ENCODE data around the gene CCDC142.

Gene CCDC142

GRCh38 chr2:74529357-74530238 lies 46.8 kb upstream of the CCDC142 start, which contains the start of the genes AUP1 and HTRA2:
AUP1 (minus strand) TSS chr2:74529706; CDS start chr2:74529629, 77 bp downstream.
HTRA2 (plus strand) TSS chr2:74529933; CDS start chr2:74530007, 74 bp downstream.
- no peaks in the 10 kb centered on the region for H3K27me3 ChIP-seq
- no peaks in the 10 kb centered on the region for H3K4me1 ChIP-seq
- no peak for TF ChIP-seq CTCF (IDR thresholded peaks at IDR 0.05; ENCODE audit: low read depth, low read length)
- H3K4me3 ChIP-seq (ENCODE audit: low read depth, low read length), result peak within 1 kb of the TSS; percentile 87
- DNase-seq, result peak; percentile 94
- no peaks in the 10 kb centered on the region for H3K9me3 ChIP-seq
- H3K36me3 ChIP-seq, result peaks cover 31% of the 10 kb centered on the region

- no peak for TF ChIP-seq CTCF (IDR thresholded peaks at IDR 0.05; ENCODE audit: low read depth, low read length)
- DNase-seq, result no peak
- no peaks in the 10 kb centered on the region for H3K4me1 ChIP-seq
- H3K9me3 ChIP-seq, result no peaks in the 10 kb centered on the region
- no peaks in the 10 kb centered on the region for H3K27me3 ChIP-seq
- H3K36me3 ChIP-seq, result peaks cover 31% of the 10 kb centered on the region
- peak overlapping the region; percentile 87 for H3K4me3 ChIP-seq (ENCODE audit: low read depth, low read length)
These were observed 46.0 kb upstream of the CCDC142 start for GRCh38 chr2:74528600-74529356.

- no peak for TF ChIP-seq CTCF (IDR thresholded peaks at IDR 0.05; ENCODE audit: low read depth, low read length)
- DNase-seq, result no peak
- Histone ChIP-seq H3K4me1 (no peaks in the 10 kb centered on the region), H3K27me3 (no peaks in the 10 kb centered on the region), H3K36me3 (peaks cover 30% of the 10 kb centered on the region), H3K9me3 (no peaks in the 10 kb centered on the region), H3K4me3 (ENCODE audit: low read depth, low read length) (no peak overlapping the region)
These were observed 44.9 kb upstream of the CCDC142 start for GRCh38 chr2:74527741-74528140.

GRCh38 chr2:74526649-74527230 lies 43.9 kb upstream of the CCDC142 start:
- no peaks in the 10 kb centered on the region for H3K4me1 ChIP-seq
- H3K9me3 ChIP-seq, result no peaks in the 10 kb centered on the region
- no peak for TF ChIP-seq CTCF (IDR thresholded peaks at IDR 0.05; ENCODE audit: low read depth, low read length)
- no peaks in the 10 kb centered on the region for H3K27me3 ChIP-seq
- H3K36me3 ChIP-seq, result peaks cover 26% of the 10 kb centered on the region
- no peak for DNase-seq
- H3K4me3 ChIP-seq (ENCODE audit: low read depth, low read length), result no peak overlapping the region

GRCh38 chr2:74525717-74526648 lies 43.2 kb upstream of the CCDC142 start, which contains the start of gene DQX1:
DQX1 (minus strand) TSS chr2:74526231; CDS start chr2:74525729, 502 bp downstream.
- Histone ChIP-seq H3K27me3 (no peaks in the 10 kb centered on the region), H3K9me3 (no peaks in the 10 kb centered on the region), H3K4me1 (no peaks in the 10 kb centered on the region), H3K36me3 (peaks cover 26% of the 10 kb centered on the region), H3K4me3 (ENCODE audit: low read depth, low read length) (no peak within 1 kb of the TSS)
- DNase-seq, result no peak
- no peak for TF ChIP-seq CTCF (IDR thresholded peaks at IDR 0.05; ENCODE audit: low read depth, low read length)

All from BE2C (cell line).